Jurkat, Clone E6-1 (cell line): ENCODE results near the gene WDR87. TPM values are rescaled to one million over a fixed set of nuclear protein-coding genes. Genes with fewer than 3 reads are reported as not detected.

Experiments used
- DNase-seq: peaks from one replicate; pipeline ENCODE4 v3.0.0-alpha.2; 2011; ENCODE audit warnings: low read depth, low spot score
- H3K4me3 ChIP-seq: 2 replicates; pipeline ENCODE4 v1.5.1; 2011; ENCODE audit warnings: mild to moderate bottlenecking, low read length, control low read depth, moderate library complexity
- polyA plus RNA-seq: library from polyadenylated mRNA; unstranded; fragments of >200 nt; gene quantifications from one replicate; pipeline ENCODE4 v1.2.1, GENCODE V29; 2012; ENCODE audit warnings: missing spikeins; ENCODE audit not compliant: insufficient read length, insufficient read depth

Gene WDR87
- not detected for polyA plus RNA-seq

- H3K4me3 ChIP-seq, result peak within 1 kb of the TSS; percentile 79
- peak; percentile 61 for DNase-seq
These were observed at the start of gene WDR87 for GRCh38 chr19:37905946-37906868. WDR87 (minus strand) TSS chr19:37906594; CDS start chr19:37898239, 8,355 bp downstream.

GRCh38 chr19:37955986-37956385 is 49.6 kb upstream of the WDR87 start:
- no peak for DNase-seq

GRCh38 chr19:37954421-37954874 is 48.1 kb upstream of the WDR87 start:
- DNase-seq, result no peak
- H3K4me3 ChIP-seq, result no peak overlapping the region

More at GRCh38 chr19:37955986-37956385, 49.6 kb upstream of the WDR87 start:
- no peak overlapping the region for H3K4me3 ChIP-seq

- H3K4me3 ChIP-seq, result no peak overlapping the region
- no peak for DNase-seq
These were observed 47.5 kb upstream of the WDR87 start for GRCh38 chr19:37953918-37954303.

- DNase-seq, result no peak
- no peak overlapping the region for H3K4me3 ChIP-seq
These were observed 47.0 kb upstream of the WDR87 start for GRCh38 chr19:37953171-37953917.

- DNase-seq, result no peak
- H3K4me3 ChIP-seq, result no peak overlapping the region
These were observed 45.4 kb upstream of the WDR87 start for GRCh38 chr19:37951816-37952210.

- no peak overlapping the region for H3K4me3 ChIP-seq
- no peak for DNase-seq
These were observed 44.2 kb upstream of the WDR87 start for GRCh38 chr19:37950471-37951175.

- no peak for DNase-seq
- no peak overlapping the region for H3K4me3 ChIP-seq
These were observed 42.0 kb upstream of the WDR87 start for GRCh38 chr19:37948362-37948761.

GRCh38 chr19:37947778-37948177 is 41.4 kb upstream of the WDR87 start:
- H3K4me3 ChIP-seq, result no peak overlapping the region
- DNase-seq, result no peak

- H3K4me3 ChIP-seq, result no peak overlapping the region
- DNase-seq, result no peak
These were observed 39.7 kb upstream of the WDR87 start for GRCh38 chr19:37946132-37946531.

GRCh38 chr19:37943480-37943879 is 37.1 kb upstream of the WDR87 start:
- no peak for DNase-seq
- no peak overlapping the region for H3K4me3 ChIP-seq

- no peak overlapping the region for H3K4me3 ChIP-seq
- DNase-seq, result no peak
These were observed 36.1 kb upstream of the WDR87 start for GRCh38 chr19:37942516-37942902.

GRCh38 chr19:37941782-37942515 is 35.6 kb upstream of the WDR87 start:
- no peak for DNase-seq
- no peak overlapping the region for H3K4me3 ChIP-seq

GRCh38 chr19:37938353-37938752 is 32.0 kb upstream of the WDR87 start:
- H3K4me3 ChIP-seq, result no peak overlapping the region
- no peak for DNase-seq

GRCh38 chr19:37936886-37937285 is 30.5 kb upstream of the WDR87 start:
- DNase-seq, result no peak
- H3K4me3 ChIP-seq, result no peak overlapping the region

- DNase-seq, result no peak
- no peak overlapping the region for H3K4me3 ChIP-seq
These were observed 29.8 kb upstream of the WDR87 start for GRCh38 chr19:37936166-37936565.

- no peak overlapping the region for H3K4me3 ChIP-seq
- DNase-seq, result no peak
These were observed 28.9 kb upstream of the WDR87 start for GRCh38 chr19:37935341-37935740.

- H3K4me3 ChIP-seq, result no peak overlapping the region
- no peak for DNase-seq
These were observed 27.6 kb upstream of the WDR87 start for GRCh38 chr19:37933937-37934358.
